ENCODE results near the gene NAP1L1.
A peak's percentile ranks its signal among the peaks of the same experiment; 100 is the strongest.

NAP1L1 gene

GRCh38 chr12:76020731-76021672 lies 63.5 kb downstream of the NAP1L1 start:
- DNase-seq (ENCODE audit: low read depth in 2 of 2), result peak in 1 of 2 donors; percentile 30

- peak; percentile 42 to 46 for DNase-seq (ENCODE audit: low read depth in 2 of 2)
These were observed 64.2 kb downstream of the NAP1L1 start for GRCh38 chr12:76020281-76020680.

- no peak for DNase-seq (ENCODE audit: low read depth in 2 of 2)
These were observed 65.8 kb downstream of the NAP1L1 start for GRCh38 chr12:76018672-76019071.

- no peak for DNase-seq (ENCODE audit: low read depth in 2 of 2)
These were observed 66.4 kb downstream of the NAP1L1 start for GRCh38 chr12:76018111-76018510.

- DNase-seq (ENCODE audit: low read depth in 2 of 2), result no peak
These were observed 70.5 kb downstream of the NAP1L1 start for GRCh38 chr12:76014007-76014406.

- DNase-seq (ENCODE audit: low read depth in 2 of 2), result no peak
These were observed 70.9 kb downstream of the NAP1L1 start for GRCh38 chr12:76013603-76014002.

- no peak for DNase-seq (ENCODE audit: low read depth in 2 of 2)
These were observed 71.8 kb downstream of the NAP1L1 start for GRCh38 chr12:76012644-76013043.

- no peak for DNase-seq (ENCODE audit: low read depth in 2 of 2)
These were observed 73.6 kb downstream of the NAP1L1 start for GRCh38 chr12:76010732-76011458.

- no peak for DNase-seq (ENCODE audit: low read depth in 2 of 2)
These were observed 76.1 kb downstream of the NAP1L1 start for GRCh38 chr12:76008428-76008827.

- DNase-seq (ENCODE audit: low read depth in 2 of 2), result no peak
These were observed 76.8 kb downstream of the NAP1L1 start for GRCh38 chr12:76007640-76008039.

GRCh38 chr12:76006028-76006925 lies 78.2 kb downstream of the NAP1L1 start:
- DNase-seq (ENCODE audit: low read depth in 2 of 2), result no peak

GRCh38 chr12:76003355-76003638 lies 81.2 kb downstream of the NAP1L1 start:
- DNase-seq (ENCODE audit: low read depth in 2 of 2), result no peak

GRCh38 chr12:76002598-76003354 lies 81.7 kb downstream of the NAP1L1 start:
- DNase-seq (ENCODE audit: low read depth in 2 of 2), result no peak

GRCh38 chr12:75998292-75999063 lies 86.0 kb downstream of the NAP1L1 start:
- no peak for DNase-seq (ENCODE audit: low read depth in 2 of 2)

GRCh38 chr12:75997658-75998057 lies 86.8 kb downstream of the NAP1L1 start:
- no peak for DNase-seq (ENCODE audit: low read depth in 2 of 2)

- DNase-seq (ENCODE audit: low read depth in 2 of 2), result no peak
These were observed 87.5 kb downstream of the NAP1L1 start for GRCh38 chr12:75996861-75997447.

GRCh38 chr12:75995691-75996090 lies 88.8 kb downstream of the NAP1L1 start:
- DNase-seq (ENCODE audit: low read depth in 2 of 2), result no peak

- no peak for DNase-seq (ENCODE audit: low read depth in 2 of 2)
These were observed 90.3 kb downstream of the NAP1L1 start for GRCh38 chr12:75994069-75994740.

- DNase-seq (ENCODE audit: low read depth in 2 of 2), result no peak
These were observed 92.7 kb downstream of the NAP1L1 start for GRCh38 chr12:75991753-75992152.
